Astrocyte of the spinal cord (primary cell): ENCODE results near the gene RHOB.
"Not testable (repeated sequence)": the region's sequence is repeated elsewhere in the genome, so short reads cannot be mapped to it uniquely, and the experiment has no call there.

ENCODE experiments used
- DNase-seq: peaks from one replicate; pipeline ENCODE4 v3.0.0; 2011; ENCODE audit warnings: low read depth, low spot score
- H3K4me3 ChIP-seq: 2 replicates; pipeline ENCODE4 v1.5.1; 2011; ENCODE audit warnings: low read depth, mild to moderate bottlenecking, low read length, moderate library complexity
- CTCF ChIP-seq: IDR thresholded peaks from 2 replicates; pipeline ENCODE4 v1.5.1; 2012; ENCODE audit warnings: low read depth, mild to moderate bottlenecking, low read length, inconsistent platforms
- in situ Hi-C: cut with HindIII; loops from 2 replicates; pipeline ENCODE4 v1.10.0; 2017; ENCODE audit warnings: low sequenced_read_pairs

RHOB gene

GRCh38 chr2:20415511-20415918 is 31.4 kb upstream of the RHOB start:
- DNase-seq, result no peak
- TF ChIP-seq CTCF, result no peak
- in situ Hi-C loops, result no loop called here

GRCh38 chr2:20416723-20417122 is 30.2 kb upstream of the RHOB start:
- in situ Hi-C loops, result no loop called here
- DNase-seq, result no peak
- no peak overlapping the region for H3K4me3 ChIP-seq
- no peak for TF ChIP-seq CTCF

More at GRCh38 chr2:20415511-20415918, 31.4 kb upstream of the RHOB start:
- H3K4me3 ChIP-seq, result no peak overlapping the region

- in situ Hi-C loops, result not testable (repeated sequence)
These were observed 29.5 kb upstream of the RHOB start for GRCh38 chr2:20417230-20417821.

GRCh38 chr2:20418519-20418918 is 28.4 kb upstream of the RHOB start:
- no peak for TF ChIP-seq CTCF
- no peak for DNase-seq
- no peak overlapping the region for H3K4me3 ChIP-seq
- in situ Hi-C loops, result no loop called here

More at GRCh38 chr2:20417230-20417821, 29.5 kb upstream of the RHOB start:
- DNase-seq, H3K4me3 ChIP-seq: not testable (repeated sequence)

- TF ChIP-seq CTCF, result no peak
- H3K4me3 ChIP-seq, result no peak overlapping the region
- peak; percentile 36 for DNase-seq
- in situ Hi-C loops, result no loop called here
These were observed 27.8 kb upstream of the RHOB start for GRCh38 chr2:20419007-20419576.

- DNase-seq, result no peak
- no peak overlapping the region for H3K4me3 ChIP-seq
- in situ Hi-C loops, result no loop called here
- TF ChIP-seq CTCF, result no peak
These were observed 27.1 kb upstream of the RHOB start for GRCh38 chr2:20419752-20420151.

- in situ Hi-C loops, result no loop called here
- TF ChIP-seq CTCF, result no peak
- no peak overlapping the region for H3K4me3 ChIP-seq
- DNase-seq, result no peak
These were observed 25.4 kb upstream of the RHOB start for GRCh38 chr2:20421336-20421987.
